Mesothelial cell of epicardium (in vitro differentiated cells): ENCODE measurements around the gene IRAG1. TPM values are rescaled to one million over a fixed set of nuclear protein-coding genes. Genes with fewer than 3 reads are reported as not detected.
A peak's percentile ranks its signal among the peaks of the same experiment; 100 is the strongest.

Experiments
- DNase-seq, 2 experiments: peaks; one replicate each; pipeline ENCODE4 v3.0.0; 2021; ENCODE audit warnings: low spot score in 2 of 2; ENCODE audit not compliant: unreplicated experiment in 2 of 2
- H3K27ac Mint-ChIP-seq: 2 replicates; pipeline ENCODE4 v1.8.0; 2021; ENCODE audit warnings: mixed read lengths
- H3K27me3 Mint-ChIP-seq: 2 replicates; pipeline ENCODE4 v1.8.0; 2021; ENCODE audit warnings: low read depth, mixed read lengths
- H3K36me3 Mint-ChIP-seq: 2 replicates; pipeline ENCODE4 v1.8.0; 2021; ENCODE audit warnings: mixed read lengths
- H3K4me1 Mint-ChIP-seq: 2 replicates; pipeline ENCODE4 v1.8.0; 2021; ENCODE audit warnings: mixed read lengths
- H3K4me3 Mint-ChIP-seq: 2 replicates; pipeline ENCODE4 v1.8.0; 2021; ENCODE audit warnings: mild to moderate bottlenecking, moderate library complexity, mixed read lengths
- H3K9me3 Mint-ChIP-seq: 2 replicates; pipeline ENCODE4 v1.8.0; 2021; ENCODE audit warnings: mixed read lengths
- total RNA-seq: library from RNA; stranded (reverse); gene quantifications from 3 replicates; pipeline ENCODE4 v1.2.1, GENCODE V29; 2021
- TF ChIP-seq, protein P1 (sequence below): fragments of 200-600 bp; sonication (generic); IDR thresholded peaks from one replicate; pipeline ENCODE4 v1.5.0; 2021; ENCODE audit warnings: antibody characterized with exemption; ENCODE audit not compliant: unreplicated experiment

Gene IRAG1
- total RNA-seq, 1 donor from 2014 or later = 13.8 TPM

DNA sequence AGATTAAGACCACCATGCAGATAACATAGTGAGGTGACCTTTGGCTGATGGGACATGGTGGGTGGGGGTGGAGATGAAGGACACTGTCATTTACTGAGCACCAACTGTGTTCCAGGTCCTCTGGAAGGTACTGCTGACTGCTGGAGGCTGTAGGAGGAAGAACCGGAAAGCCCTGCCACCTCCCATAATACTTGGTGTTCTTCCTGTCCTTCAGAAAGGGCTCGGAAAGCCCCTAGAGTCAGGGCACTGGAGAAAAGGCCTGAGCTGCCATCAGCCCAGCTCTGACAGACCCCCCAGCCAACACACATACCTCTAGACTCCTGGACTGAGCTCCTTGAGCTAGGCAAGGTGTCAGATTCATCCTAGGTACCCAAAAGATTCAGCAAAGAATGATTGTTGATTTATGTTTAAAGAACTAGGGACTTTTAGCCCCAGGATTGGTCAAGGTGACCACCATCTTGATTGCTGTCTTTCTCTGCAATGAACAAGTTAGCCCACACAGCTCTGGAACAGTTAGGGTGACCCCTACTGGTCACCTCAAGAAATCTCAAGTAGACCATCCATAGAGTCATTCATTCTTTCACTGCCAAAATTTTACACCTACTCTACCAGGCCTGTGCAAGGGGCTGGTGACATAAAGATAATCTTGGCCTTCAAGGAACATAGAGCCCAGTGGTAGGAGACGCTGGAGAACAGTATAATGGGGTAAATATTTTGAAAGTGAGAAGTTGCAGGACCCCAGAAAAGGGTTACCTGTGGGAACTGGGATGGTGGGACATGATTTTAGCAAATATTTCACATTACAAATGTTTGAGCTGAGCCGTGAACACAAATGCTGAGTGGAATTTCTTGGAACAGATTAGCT is 39.4 kb downstream of the IRAG1 start:
- DNase-seq = no peak
- no peaks in the 10 kb centered on the region for H3K9me3 Mint-ChIP-seq
- TF ChIP-seq, protein P1, sequence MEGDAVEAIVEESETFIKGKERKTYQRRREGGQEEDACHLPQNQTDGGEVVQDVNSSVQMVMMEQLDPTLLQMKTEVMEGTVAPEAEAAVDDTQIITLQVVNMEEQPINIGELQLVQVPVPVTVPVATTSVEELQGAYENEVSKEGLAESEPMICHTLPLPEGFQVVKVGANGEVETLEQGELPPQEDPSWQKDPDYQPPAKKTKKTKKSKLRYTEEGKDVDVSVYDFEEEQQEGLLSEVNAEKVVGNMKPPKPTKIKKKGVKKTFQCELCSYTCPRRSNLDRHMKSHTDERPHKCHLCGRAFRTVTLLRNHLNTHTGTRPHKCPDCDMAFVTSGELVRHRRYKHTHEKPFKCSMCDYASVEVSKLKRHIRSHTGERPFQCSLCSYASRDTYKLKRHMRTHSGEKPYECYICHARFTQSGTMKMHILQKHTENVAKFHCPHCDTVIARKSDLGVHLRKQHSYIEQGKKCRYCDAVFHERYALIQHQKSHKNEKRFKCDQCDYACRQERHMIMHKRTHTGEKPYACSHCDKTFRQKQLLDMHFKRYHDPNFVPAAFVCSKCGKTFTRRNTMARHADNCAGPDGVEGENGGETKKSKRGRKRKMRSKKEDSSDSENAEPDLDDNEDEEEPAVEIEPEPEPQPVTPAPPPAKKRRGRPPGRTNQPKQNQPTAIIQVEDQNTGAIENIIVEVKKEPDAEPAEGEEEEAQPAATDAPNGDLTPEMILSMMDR = peak; percentile 58
- H3K27ac Mint-ChIP-seq = peak overlapping the region; percentile 45
- H3K36me3 Mint-ChIP-seq = no peaks in the 10 kb centered on the region
- no peaks in the 10 kb centered on the region for H3K27me3 Mint-ChIP-seq
- no peak overlapping the region for H3K4me3 Mint-ChIP-seq
- peaks cover 50% of the 10 kb centered on the region for H3K4me1 Mint-ChIP-seq

DNA sequence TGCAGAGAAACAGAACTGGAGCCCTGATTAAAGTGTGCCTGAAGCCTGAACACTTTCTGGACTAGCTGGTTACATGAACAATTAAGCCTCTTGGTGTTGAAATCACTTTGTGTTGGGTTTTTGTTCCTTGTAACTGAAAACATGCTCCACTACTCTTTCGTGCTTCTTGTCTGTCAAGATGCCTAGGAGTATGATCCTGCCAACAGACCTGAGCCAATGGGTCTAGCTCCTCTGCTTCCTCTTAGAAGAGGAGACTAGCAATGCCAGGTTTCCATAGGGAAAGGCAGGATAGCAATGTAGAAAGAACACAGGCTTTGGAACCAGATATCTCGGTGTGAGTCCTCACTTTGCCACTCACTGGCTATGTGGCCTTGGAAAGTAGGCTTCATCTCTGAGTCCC is 40.3 kb downstream of the IRAG1 start:
- peaks cover 41% of the 10 kb centered on the region for H3K4me1 Mint-ChIP-seq
- H3K9me3 Mint-ChIP-seq = no peaks in the 10 kb centered on the region
- TF ChIP-seq, protein P1 = no peak
- no peaks in the 10 kb centered on the region for H3K27me3 Mint-ChIP-seq
- no peak for DNase-seq
- H3K36me3 Mint-ChIP-seq = no peaks in the 10 kb centered on the region
- H3K4me3 Mint-ChIP-seq = no peak overlapping the region
- H3K27ac Mint-ChIP-seq = no peak overlapping the region

DNA sequence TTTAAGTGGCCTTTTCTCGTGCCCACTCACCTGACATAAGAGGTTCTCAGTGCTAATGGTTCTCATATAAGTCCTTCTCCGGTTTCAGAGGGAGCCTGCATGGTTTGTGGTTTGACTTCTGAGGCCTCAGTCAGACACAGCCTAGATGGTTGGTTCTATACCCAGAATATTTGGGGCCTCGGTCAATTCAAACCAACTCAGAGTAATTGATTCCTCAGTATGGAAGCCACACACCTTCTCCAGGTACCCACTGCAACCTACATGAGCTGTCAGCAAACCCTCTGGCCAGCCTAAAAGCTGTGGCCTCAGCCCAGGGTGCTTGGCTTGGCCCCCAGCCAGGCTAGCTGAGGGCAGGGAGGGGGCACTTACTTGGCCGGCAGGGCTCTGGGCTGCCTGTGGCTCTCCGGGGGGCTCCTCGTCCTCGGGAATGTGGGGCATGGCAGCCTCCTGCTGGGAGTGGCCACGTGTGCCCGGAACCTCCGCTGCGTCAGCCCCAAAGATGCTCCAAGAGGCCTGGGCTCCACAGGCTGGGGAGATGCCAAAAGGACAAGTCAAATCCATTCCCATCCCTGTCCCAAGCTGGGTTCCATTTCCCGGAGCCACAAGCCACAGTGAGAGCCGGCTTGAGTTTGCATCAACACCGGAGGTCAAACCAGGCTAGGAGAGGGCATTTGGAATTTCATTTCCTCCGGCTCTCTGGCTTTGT is 41.7 kb downstream of the IRAG1 start:
- no peak for DNase-seq
- no peaks in the 10 kb centered on the region for H3K27me3 Mint-ChIP-seq
- H3K4me3 Mint-ChIP-seq = no peak overlapping the region
- no peaks in the 10 kb centered on the region for H3K36me3 Mint-ChIP-seq
- H3K27ac Mint-ChIP-seq = no peak overlapping the region
- TF ChIP-seq, protein P1 = no peak
- peaks cover 30% of the 10 kb centered on the region for H3K4me1 Mint-ChIP-seq
- no peaks in the 10 kb centered on the region for H3K9me3 Mint-ChIP-seq

DNA sequence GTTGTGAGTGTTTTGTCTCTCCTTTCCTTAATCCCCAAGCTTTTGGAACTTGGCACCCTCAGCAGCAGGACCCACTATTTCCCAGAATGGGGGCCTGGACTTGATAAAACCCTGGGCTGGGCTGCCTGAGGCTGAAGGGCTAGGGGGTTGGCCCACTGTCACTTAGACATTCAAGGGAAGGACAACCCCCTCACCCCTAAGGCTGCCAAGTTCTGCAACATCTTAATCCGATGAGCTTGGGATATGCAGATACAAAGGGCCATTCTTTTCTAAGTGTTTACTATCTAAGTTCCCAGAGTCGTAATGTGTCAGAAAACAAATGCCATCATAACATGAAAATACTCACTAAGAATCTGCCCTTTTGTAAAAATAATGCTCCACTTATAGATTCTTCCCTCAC is 42.9 kb downstream of the IRAG1 start:
- no peak for DNase-seq
- no peak overlapping the region for H3K4me3 Mint-ChIP-seq
- TF ChIP-seq, protein P1 = no peak
- H3K27ac Mint-ChIP-seq = no peak overlapping the region
- H3K36me3 Mint-ChIP-seq = no peaks in the 10 kb centered on the region
- no peaks in the 10 kb centered on the region for H3K9me3 Mint-ChIP-seq
- H3K4me1 Mint-ChIP-seq = peaks cover 32% of the 10 kb centered on the region
- no peaks in the 10 kb centered on the region for H3K27me3 Mint-ChIP-seq

DNA sequence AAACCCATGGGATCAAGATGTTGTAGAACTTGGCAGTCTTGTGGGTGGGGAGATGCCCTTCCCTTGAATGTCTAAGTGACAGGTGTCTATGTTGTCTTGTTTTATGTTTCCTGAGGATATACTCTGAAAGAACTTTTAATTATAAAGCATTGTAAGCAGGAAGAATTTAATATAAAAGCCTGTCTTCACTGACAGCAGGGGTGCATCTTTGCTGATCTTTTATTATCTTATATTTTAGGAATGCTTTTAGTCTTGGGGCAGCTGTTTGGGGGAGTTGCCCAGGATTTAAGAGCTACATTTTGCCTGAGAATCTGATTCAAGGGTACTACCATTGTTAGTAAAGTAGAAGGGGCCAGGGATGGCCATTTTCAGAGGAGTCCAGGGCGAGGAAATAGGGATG is 43.4 kb downstream of the IRAG1 start:
- Mint-ChIP-seq H3K27ac (no peak overlapping the region), H3K27me3 (no peaks in the 10 kb centered on the region), H3K4me1 (peaks cover 27% of the 10 kb centered on the region), H3K36me3 (no peaks in the 10 kb centered on the region), H3K9me3 (no peaks in the 10 kb centered on the region), H3K4me3 (no peak overlapping the region)
- TF ChIP-seq, protein P1 = no peak
- DNase-seq = no peak
